GM12878 (cell line): Measurements from ENCODE around the gene SLC20A1. TPM values are rescaled to one million over a fixed set of nuclear protein-coding genes. Genes with fewer than 3 reads are reported as not detected.

Source experiments
- BCLAF1 ChIP-seq: fragments of 450-650 bp; IDR thresholded peaks from 2 replicates; pipeline ENCODE4 v1.6.1; 2017; ENCODE audit warnings: antibody characterized with exemption, mild to moderate bottlenecking, moderate library complexity
- CBX5 ChIP-seq: sonication (generic); IDR thresholded peaks from 2 replicates; pipeline ENCODE4 v1.6.1; 2016; ENCODE audit warnings: low read depth, moderate library complexity, mild to moderate bottlenecking, inconsistent platforms
- CHD1 ChIP-seq: IDR thresholded peaks from 2 replicates; pipeline ENCODE4 v1.6.1; 2012; ENCODE audit warnings: low read depth, low read length, improper control_type of control experiment
- DPF2 ChIP-seq: fragments of 450-650 bp; IDR thresholded peaks from 2 replicates; pipeline ENCODE4 v1.6.1; 2017; ENCODE audit warnings: mild to moderate bottlenecking
- ESRRA ChIP-seq: IDR thresholded peaks from 2 replicates; pipeline ENCODE4 v1.6.1; 2012; ENCODE audit warnings: mild to moderate bottlenecking, low read length, improper control_type of control experiment
- EZH2 ChIP-seq: IDR thresholded peaks from 2 replicates; pipeline ENCODE4 v1.6.1; 2012; ENCODE audit warnings: low read depth, mild to moderate bottlenecking, control low read depth, inconsistent platforms, low read length, borderline replicate concordance; ENCODE audit not compliant: control insufficient read depth
- GABPA ChIP-seq: IDR thresholded peaks from 2 replicates; pipeline ENCODE4 v1.6.1; 2014; ENCODE audit warnings: antibody characterized with exemption, low read depth, mild to moderate bottlenecking, inconsistent platforms
- LARP7 ChIP-seq: fragments of 450-650 bp; IDR thresholded peaks from 2 replicates; pipeline ENCODE4 v1.6.1; 2017; ENCODE audit warnings: mild to moderate bottlenecking
- NBN ChIP-seq: fragments of 450-650 bp; IDR thresholded peaks from 2 replicates; pipeline ENCODE4 v1.6.1; 2016
- POLR2AphosphoS2 ChIP-seq: IDR thresholded peaks from 2 replicates; pipeline ENCODE4 v1.6.1; 2011; ENCODE audit warnings: low read depth, mild to moderate bottlenecking, low read length, improper control_type of control experiment, moderate library complexity
- RAD21 ChIP-seq: IDR thresholded peaks from 2 replicates; pipeline ENCODE4 v1.6.1; 2011; ENCODE audit warnings: mild to moderate bottlenecking, low read depth, low read length, moderate library complexity; ENCODE audit not compliant: insufficient read depth
- RBBP5 ChIP-seq: fragments of 200-600 bp; sonication (generic); conservative IDR thresholded peaks from 2 replicates; pipeline ENCODE4 v1.6.1; 2016
- RCOR1 ChIP-seq: conservative IDR thresholded peaks from 2 replicates; pipeline ENCODE4 v1.6.1; 2012; ENCODE audit warnings: low read depth, low read length, improper control_type of control experiment
- SKIL ChIP-seq: fragments of 450-650 bp; IDR thresholded peaks from 2 replicates; pipeline ENCODE4 v1.6.1; 2017; ENCODE audit warnings: mild to moderate bottlenecking, low read depth, inconsistent platforms; ENCODE audit not compliant: poor library complexity, severe bottlenecking
- SMAD1 ChIP-seq: fragments of 450-650 bp; IDR thresholded peaks from 2 replicates; pipeline ENCODE4 v1.6.1; 2018; ENCODE audit warnings: mild to moderate bottlenecking, low read depth; ENCODE audit not compliant: partially characterized antibody
- SMC3 ChIP-seq: IDR thresholded peaks from 2 replicates; pipeline ENCODE4 v1.6.1; 2011; ENCODE audit warnings: low read length, improper control_type of control experiment, borderline replicate concordance
- SP1 ChIP-seq: IDR thresholded peaks from one replicate; pipeline ENCODE4 v1.6.1; 2011; ENCODE audit warnings: low read depth, low read length
- SREBF1 ChIP-seq: IDR thresholded peaks from 2 replicates; pipeline ENCODE4 v1.6.1; 2012; ENCODE audit warnings: mild to moderate bottlenecking, low read length
- SREBF2 ChIP-seq: IDR thresholded peaks from 2 replicates; pipeline ENCODE4 v1.6.1; 2012; ENCODE audit warnings: mild to moderate bottlenecking, low read length
- ZNF384 ChIP-seq: IDR thresholded peaks from 2 replicates; pipeline ENCODE4 v1.6.1; 2012; ENCODE audit warnings: low read depth, mild to moderate bottlenecking, low read length, improper control_type of control experiment, borderline replicate concordance
- ZNF687 ChIP-seq: fragments of 450-650 bp; IDR thresholded peaks from 2 replicates; pipeline ENCODE4 v1.6.1; 2017; ENCODE audit warnings: mild to moderate bottlenecking, moderate library complexity
- polyA plus RNA-seq, 11 experiments: library from polyadenylated mRNA; depleted of rRNA in 4 of 11; unstranded in 6 of 11; stranded (reverse) in 5 of 11; fragments of >200 nt; fragmentation: Nextera tagmentation in 4 of 11; fragmentation: Illumina TruSeq in 1 of 11; extraction: Ambion mirVana in 4 of 11; extraction: Trizol in 1 of 11; gene quantifications; 1 replicate in 1 of 11; 2 replicates in 10 of 11; pipeline versions ENCODE4 v1.2.1 to v1.2.3, GENCODE V29; 2011 to 2016; ENCODE audit warnings: inconsistent platforms in 2 of 11, missing spikeins in 2 of 11, low read depth in 1 of 11
- total RNA-seq, 4 experiments: library from RNA; depleted of rRNA in 3 of 4; stranded (reverse); fragments of >200 nt in 3 of 4; fragmentation: Illumina TruSeq in 1 of 4; extraction: Trizol in 1 of 4; gene quantifications; 2 replicates each; pipeline versions ENCODE4 v1.2.1 to v1.2.3, GENCODE V29; 2013 to 2021

SLC20A1 gene
- total and polyA plus RNA-seq, 10 of the 15 experiments (the other 5 are each of a cell fraction or from before 2014, with no cell fraction given): 21.2 to 59.1 (median 43.2) TPM

- TF ChIP-seq EZH2 (no peak), SKIL (peak; percentile 17), SREBF2 (no peak), NBN (peak; percentile 41; the same call in 1 of the 2 replicates), SP1 (no peak), SMAD1 (peak; percentile 31), RBBP5 (no peak), LARP7 (no peak), BCLAF1 (no peak), SMC3 (no peak), CHD1 (no peak), CBX5 (no peak), ZNF384 (peak; percentile 39; the same call in 1 of the 2 replicates), RCOR1 (no peak), SREBF1 (no peak), ZNF687 (peak; percentile 62), DPF2 (no peak), GABPA (no peak), ESRRA (no peak), RAD21 (no peak), POLR2AphosphoS2 (no peak)
Measured at GRCh38 chr2:112699984-112700667, 54.4 kb downstream of the SLC20A1 start (continued).
